HEK293 (cell line): Measurements from ENCODE around the gene NR1H2.

Experiments
- BCL11A ChIP-seq: fragments of 450-650 bp; formaldehyde crosslinking; IDR thresholded peaks from 2 replicates; pipeline ENCODE4 v1.5.1; 2016; ENCODE audit warnings: low read depth, missing biosample characterization, missing genetic modification characterization
- KLF1 ChIP-seq: fragments of 450-650 bp; formaldehyde crosslinking; IDR thresholded peaks from 2 replicates; pipeline ENCODE4 v1.5.1; 2016; ENCODE audit warnings: missing biosample characterization, missing genetic modification characterization
- KLF10 ChIP-seq: fragments of 450-650 bp; IDR thresholded peaks from 2 replicates; pipeline ENCODE4 v1.5.1; 2018; ENCODE audit warnings: missing biosample characterization, mild to moderate bottlenecking, missing genetic modification characterization
- PRDM1 ChIP-seq: fragments of 450-650 bp; formaldehyde crosslinking; IDR thresholded peaks from 2 replicates; pipeline ENCODE4; 2016; ENCODE audit warnings: missing biosample characterization, missing genetic modification characterization
- TRIM28 ChIP-seq: IDR thresholded peaks from 2 replicates; pipeline ENCODE4 v1.6.1; 2011; ENCODE audit warnings: low read length, control low read depth, borderline replicate concordance
- ZBTB10 ChIP-seq: fragments of 450-650 bp; formaldehyde crosslinking; IDR thresholded peaks from 2 replicates; pipeline ENCODE4 v1.5.1; 2016; ENCODE audit warnings: missing biosample characterization, missing genetic modification characterization
- ZBTB48 ChIP-seq: fragments of 450-650 bp; formaldehyde crosslinking; IDR thresholded peaks from 2 replicates; pipeline ENCODE4 v1.5.1; 2016; ENCODE audit warnings: missing biosample characterization, missing genetic modification characterization
- ZNF140 ChIP-seq: fragments of 450-650 bp; formaldehyde crosslinking; IDR thresholded peaks from 2 replicates; pipeline ENCODE4 v1.5.1; 2016; ENCODE audit warnings: missing biosample characterization, missing genetic modification characterization
- ZNF174 ChIP-seq: fragments of 450-650 bp; formaldehyde crosslinking; IDR thresholded peaks from 2 replicates; pipeline ENCODE4 v1.5.0; 2017; ENCODE audit warnings: missing biosample characterization, mild to moderate bottlenecking, missing genetic modification characterization
- ZNF18 ChIP-seq: fragments of 450-650 bp; formaldehyde crosslinking; IDR thresholded peaks from 2 replicates; pipeline ENCODE4 v1.5.1; 2016; ENCODE audit warnings: missing biosample characterization, missing genetic modification characterization
- ZNF248 ChIP-seq: fragments of 450-650 bp; formaldehyde crosslinking; IDR thresholded peaks from 2 replicates; pipeline ENCODE4 v1.5.1; 2017; ENCODE audit warnings: missing biosample characterization, missing genetic modification characterization
- ZNF274 ChIP-seq, 2 experiments: fragments of 200-500 bp in 1 of 2; fragments of 450-650 bp in 1 of 2; sonication (Bioruptor generic) in 1 of 2; formaldehyde crosslinking in 1 of 2; IDR thresholded peaks; 2 replicates each; pipeline versions ENCODE4 v1.5.1 to v1.6.1; 2014 to 2016; ENCODE audit warnings: borderline replicate concordance in 1 of 2, inconsistent platforms in 1 of 2, low read length in 1 of 2, missing biosample characterization in 1 of 2, missing genetic modification characterization in 1 of 2
- ZNF280D ChIP-seq: fragments of 450-650 bp; formaldehyde crosslinking; IDR thresholded peaks from 2 replicates; pipeline ENCODE4 v1.5.1; 2016; ENCODE audit warnings: missing biosample characterization, missing genetic modification characterization
- ZNF292 ChIP-seq: fragments of 450-650 bp; formaldehyde crosslinking; IDR thresholded peaks from 2 replicates; pipeline ENCODE4 v1.5.1; 2016; ENCODE audit warnings: low read depth, missing biosample characterization, missing genetic modification characterization, borderline replicate concordance
- ZNF362 ChIP-seq: fragments of 450-650 bp; formaldehyde crosslinking; IDR thresholded peaks from 2 replicates; pipeline ENCODE4 v1.5.1; 2016; ENCODE audit warnings: missing biosample characterization, missing genetic modification characterization
- ZNF423 ChIP-seq: fragments of 450-650 bp; formaldehyde crosslinking; IDR thresholded peaks from 2 replicates; pipeline ENCODE4 v1.5.1; 2016; ENCODE audit warnings: missing biosample characterization, missing genetic modification characterization
- ZNF426 ChIP-seq: fragments of 450-650 bp; formaldehyde crosslinking; IDR thresholded peaks from 2 replicates; pipeline ENCODE4 v1.5.1; 2017; ENCODE audit warnings: missing biosample characterization, missing genetic modification characterization, mild to moderate bottlenecking, inconsistent platforms, moderate library complexity
- ZNF449 ChIP-seq: fragments of 450-650 bp; formaldehyde crosslinking; IDR thresholded peaks from 2 replicates; pipeline ENCODE4 v1.5.1; 2017; ENCODE audit warnings: missing biosample characterization, mild to moderate bottlenecking, missing genetic modification characterization, moderate library complexity
- ZNF48 ChIP-seq: fragments of 450-650 bp; formaldehyde crosslinking; IDR thresholded peaks from 2 replicates; pipeline ENCODE4 v1.5.1; 2016; ENCODE audit warnings: missing biosample characterization, missing genetic modification characterization
- ZNF514 ChIP-seq: fragments of 450-650 bp; formaldehyde crosslinking; IDR thresholded peaks from 2 replicates; pipeline ENCODE4 v1.5.1; 2016; ENCODE audit warnings: missing biosample characterization, missing genetic modification characterization
- ZNF548 ChIP-seq: fragments of 450-650 bp; formaldehyde crosslinking; IDR thresholded peaks from 2 replicates; pipeline ENCODE4 v1.5.1; 2016; ENCODE audit warnings: missing biosample characterization, missing genetic modification characterization
- ZNF571 ChIP-seq: fragments of 450-650 bp; formaldehyde crosslinking; IDR thresholded peaks from 2 replicates; pipeline ENCODE4 v1.5.0; 2017; ENCODE audit warnings: missing biosample characterization, missing genetic modification characterization
- ZNF677 ChIP-seq: fragments of 450-650 bp; IDR thresholded peaks from 2 replicates; pipeline ENCODE4 v1.5.0; 2018; ENCODE audit warnings: missing biosample characterization, mild to moderate bottlenecking, missing genetic modification characterization, moderate library complexity
- ZNF692 ChIP-seq: fragments of 450-650 bp; formaldehyde crosslinking; IDR thresholded peaks from 2 replicates; pipeline ENCODE4 v1.5.1; 2016; ENCODE audit warnings: missing biosample characterization, missing genetic modification characterization
- ZNF76 ChIP-seq: fragments of 450-650 bp; formaldehyde crosslinking; IDR thresholded peaks from 2 replicates; pipeline ENCODE4; 2016; ENCODE audit warnings: low read depth, missing biosample characterization, missing genetic modification characterization, borderline replicate concordance
- ZNF837 ChIP-seq: fragments of 450-650 bp; formaldehyde crosslinking; IDR thresholded peaks from 2 replicates; pipeline ENCODE4 v1.5.1; 2016; ENCODE audit warnings: missing biosample characterization, missing genetic modification characterization

Gene NR1H2

GRCh38 chr19:50376166-50377050 lies at the start of gene NR1H2 (continued):
- TF ChIP-seq ZNF18 (no peak), ZNF692 (tag by site-specific recombination) (peak; percentile 90), ZNF280D (tag by site-specific recombination) (peak; percentile 8; the same call in 1 of the 2 replicates), ZNF174 (no peak), ZNF274 (IDR thresholded peaks at IDR 0.05; ENCODE audit: low read length) (no peak), ZNF274 (tag by site-specific recombination; IDR thresholded peaks at IDR 0.05; ENCODE audit: borderline replicate concordance) (no peak), KLF1 (tag by site-specific recombination) (peak; percentile 82), ZNF426 (tag by site-specific recombination) (no peak), ZNF362 (no peak), ZNF76 (tag by site-specific recombination) (peak; percentile 43; the same call in 1 of the 2 replicates), ZNF449 (tag by site-specific recombination) (0 out of 2 replicates have a peak, but pooled peaks have one; percentile 18), ZNF837 (tag by site-specific recombination) (no peak), ZNF514 (tag by site-specific recombination) (no peak), ZNF571 (tag by site-specific recombination) (no peak), ZNF140 (no peak), ZNF48 (tag by site-specific recombination) (no peak), ZBTB48 (tag by site-specific recombination) (no peak), ZNF248 (tag by site-specific recombination) (no peak), ZNF423 (tag by site-specific recombination) (no peak), ZBTB10 (tag by site-specific recombination) (peak; percentile 59), BCL11A (tag by site-specific recombination) (no peak), TRIM28 (peak; percentile 53; the same call in 1 of the 2 replicates), KLF10 (tag by site-specific recombination) (peak; percentile 58; the same call in 1 of the 2 replicates), ZNF292 (tag by site-specific recombination) (no peak), ZNF677 (tag by site-specific recombination) (no peak), PRDM1 (tag by site-specific recombination) (no peak), ZNF548 (tag by site-specific recombination) (no peak)
- TF ChIP-seq, all 188 proteins: peak for 70
